PC-9 (cell line): ENCODE data around the gene SRBD1. TPM values are rescaled to one million over a fixed set of nuclear protein-coding genes. Genes with fewer than 3 reads are reported as not detected.

Experiments
- BruUV-seq: library from RNA; stranded (reverse); fragments of 400-500 nt; replicated peaks from 2 replicates; lab custom pipeline; 2021; lab: Mats Ljungman, UMichigan
- CTCF ChIA-PET: fragments of 300-600 bp; sonication (Branson Sonifier 250); formaldehyde crosslinking; loops from one replicate; lab custom pipeline; 2022; ENCODE audit warnings: antibody characterized with exemption; lab: Charles Lee
- POLR2A ChIA-PET: fragments of 300-600 bp; sonication (Branson Sonifier 250); formaldehyde crosslinking; loops from one replicate; lab custom pipeline; 2022; ENCODE audit warnings: antibody characterized with exemption; ENCODE audit not compliant: unreplicated experiment; lab: Charles Lee
- DNase-seq, 2 experiments: peaks; one replicate each; pipeline versions ENCODE4 v3.0.0 to v3.0.0-alpha.2; 2015 to 2022; ENCODE audit warnings: mixed read lengths in 1 of 2
- H2AFZ ChIP-seq: fragments of 200-600 bp; sonication (generic); 2 replicates; pipeline ENCODE4 v1.8.1; 2017; ENCODE audit warnings: antibody characterized with exemption
- H3F3A ChIP-seq: fragments of 200-600 bp; sonication (generic); 2 replicates; pipeline ENCODE4 v1.8.1; 2017; ENCODE audit warnings: antibody characterized with exemption, mild to moderate bottlenecking, low read depth; ENCODE audit not compliant: insufficient read depth
- H3K27ac ChIP-seq: fragments of 200-600 bp; sonication (generic); 2 replicates; pipeline ENCODE4 v1.6.1; 2016; ENCODE audit warnings: mixed run types
- H3K27me3 ChIP-seq: fragments of 200-600 bp; sonication (generic); 2 replicates; pipeline ENCODE4 v1.6.1; 2016; ENCODE audit warnings: low read depth, mixed run types; ENCODE audit not compliant: insufficient read depth
- H3K36me3 ChIP-seq: fragments of 200-600 bp; sonication (generic); 2 replicates; pipeline ENCODE4 v1.6.1; 2016; ENCODE audit warnings: low read depth, mixed run types
- H3K4me1 ChIP-seq: fragments of 200-600 bp; sonication (generic); replicated peaks from 2 replicates; pipeline ENCODE4 v1.6.1; 2016; ENCODE audit warnings: mixed run types; ENCODE audit not compliant: insufficient read depth
- H3K4me2 ChIP-seq: fragments of 200-600 bp; sonication (generic); 2 replicates; pipeline ENCODE4 v1.6.1; 2017; ENCODE audit warnings: mixed run types
- H3K4me3 ChIP-seq: fragments of 200-600 bp; sonication (generic); 2 replicates; pipeline ENCODE4 v1.6.1; 2016; ENCODE audit warnings: mixed run types
- H3K79me2 ChIP-seq: fragments of 200-600 bp; sonication (generic); 2 replicates; pipeline ENCODE4 v1.6.1; 2017; ENCODE audit warnings: low read depth, mixed run types
- H3K9me2 ChIP-seq: fragments of 200-600 bp; sonication (generic); 2 replicates; pipeline ENCODE4 v1.8.1; 2017; ENCODE audit warnings: mild to moderate bottlenecking; ENCODE audit not compliant: insufficient read depth
- H3K9me3 ChIP-seq: fragments of 200-600 bp; sonication (generic); 2 replicates; pipeline ENCODE4 v1.8.1; 2016; ENCODE audit warnings: low read depth; ENCODE audit not compliant: insufficient read depth
- H4K20me1 ChIP-seq: fragments of 200-600 bp; sonication (generic); 2 replicates; pipeline ENCODE4 v1.8.1; 2017; ENCODE audit not compliant: insufficient read depth
- CTCF ChIP-seq: fragments of 200-600 bp; sonication (generic); conservative IDR thresholded peaks from 2 replicates; pipeline ENCODE4 v1.6.1; 2017; ENCODE audit warnings: mixed run types, antibody characterized with exemption, mild to moderate bottlenecking, moderate library complexity
- EZH2 ChIP-seq: fragments of 200-600 bp; sonication (generic); IDR thresholded peaks from 2 replicates; pipeline ENCODE4 v1.8.0; 2017; ENCODE audit warnings: antibody characterized with exemption, low read depth
- intact Hi-C: fragments of 100-400 bp; cut with micrococcal nuclease; formaldehyde crosslinking; loops from one replicate; pipeline ENCODE4 v1.10.0; 2022; ENCODE audit not compliant: unreplicated experiment
- total RNA-seq: library from RNA; stranded (reverse); gene quantifications from 2 replicates; pipeline ENCODE4 v1.2.3, GENCODE V29; 2021

SRBD1 gene
- total RNA-seq, 1 experiment from 2014 or later, result 17.8 TPM

DNA sequence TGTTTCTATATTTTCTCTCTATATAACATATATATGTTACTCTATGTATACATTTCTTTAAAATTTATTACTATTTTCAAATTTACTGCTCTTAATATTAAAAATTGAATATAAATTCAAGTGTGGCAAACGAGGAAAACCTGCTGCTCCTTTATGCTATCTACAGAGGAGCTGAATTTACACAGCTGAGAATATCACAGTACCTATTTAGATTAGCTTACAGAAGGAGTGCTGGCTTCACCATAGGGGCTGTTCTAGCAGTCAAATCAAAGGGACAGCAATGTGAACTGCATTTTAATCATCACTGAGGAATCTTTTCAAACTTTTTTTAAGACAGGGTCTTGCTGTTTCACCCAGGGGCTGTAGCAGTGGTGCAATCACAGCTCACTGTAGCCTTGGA, 213.8 kb downstream of the SRBD1 start:
- ChIA-PET POLR2A (interaction anchor here (0.7 kb wide), 2 partner anchors 88 to 1677 kb away, joined by 3 to 4 read pairs; no protein-coding TSS in a partner anchor), CTCF (no interaction called here)
- H3K79me2 ChIP-seq, result no peaks in the 10 kb centered on the region
- H3K4me3 ChIP-seq, result no peak overlapping the region
- no peaks in the 10 kb centered on the region for H3K9me2 ChIP-seq
- no peaks in the 10 kb centered on the region for H3K27me3 ChIP-seq
- no peak for DNase-seq
- no peak overlapping the region for H2AFZ ChIP-seq
- no peaks in the 10 kb centered on the region for H3K4me1 ChIP-seq
- BruUV-seq, result no TSS peak
- no peak for TF ChIP-seq EZH2
- no peak for TF ChIP-seq CTCF
- no peaks in the 10 kb centered on the region for H3F3A ChIP-seq
- no peaks in the 10 kb centered on the region for H4K20me1 ChIP-seq
- peaks cover 4% of the 10 kb centered on the region; the same call in 1 of the 2 replicates for H3K36me3 ChIP-seq
- H3K27ac ChIP-seq, result no peak overlapping the region
- H3K9me3 ChIP-seq, result no peaks in the 10 kb centered on the region
- intact Hi-C loops, result no loop called here
- H3K4me2 ChIP-seq, result no peak overlapping the region

DNA sequence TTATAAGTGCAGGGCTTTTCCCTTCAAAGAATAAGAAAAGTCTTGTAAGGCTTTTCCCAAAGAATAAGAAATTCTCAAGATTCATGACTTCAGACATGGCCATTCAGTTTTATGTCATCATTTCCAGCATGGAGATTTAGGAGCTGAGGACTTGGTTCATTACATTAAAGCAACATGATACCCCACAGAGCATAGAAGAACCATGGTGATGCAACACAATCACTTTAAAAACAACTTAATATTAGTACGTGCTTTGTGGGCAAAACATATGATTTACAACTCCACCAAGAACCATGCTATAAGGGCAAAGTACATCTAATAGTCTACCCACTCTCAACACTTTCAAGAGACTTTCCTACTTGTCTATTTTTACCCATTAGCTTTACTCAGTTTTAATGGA, 214.4 kb downstream of the SRBD1 start:
- DNase-seq, result no peak
- no peak overlapping the region for H2AFZ ChIP-seq
- ChIA-PET CTCF (no interaction called here), POLR2A (interaction anchor here (0.7 kb wide), 2 partner anchors 89 to 1677 kb away, joined by 3 to 4 read pairs; no protein-coding TSS in a partner anchor)
- no peaks in the 10 kb centered on the region for H3K27me3 ChIP-seq
- H4K20me1 ChIP-seq, result no peaks in the 10 kb centered on the region
- H3K27ac ChIP-seq, result no peak overlapping the region
- no peaks in the 10 kb centered on the region for H3F3A ChIP-seq
- no peak overlapping the region for H3K4me3 ChIP-seq
- H3K79me2 ChIP-seq, result no peaks in the 10 kb centered on the region
- peaks cover 4% of the 10 kb centered on the region; the same call in 1 of the 2 replicates for H3K36me3 ChIP-seq
- no peaks in the 10 kb centered on the region for H3K4me1 ChIP-seq
- no peaks in the 10 kb centered on the region for H3K9me3 ChIP-seq
- H3K9me2 ChIP-seq, result no peaks in the 10 kb centered on the region
- H3K4me2 ChIP-seq, result no peak overlapping the region
- TF ChIP-seq CTCF, result no peak
- no peak for TF ChIP-seq EZH2
- intact Hi-C loops, result no loop called here
- BruUV-seq, result no TSS peak

DNA sequence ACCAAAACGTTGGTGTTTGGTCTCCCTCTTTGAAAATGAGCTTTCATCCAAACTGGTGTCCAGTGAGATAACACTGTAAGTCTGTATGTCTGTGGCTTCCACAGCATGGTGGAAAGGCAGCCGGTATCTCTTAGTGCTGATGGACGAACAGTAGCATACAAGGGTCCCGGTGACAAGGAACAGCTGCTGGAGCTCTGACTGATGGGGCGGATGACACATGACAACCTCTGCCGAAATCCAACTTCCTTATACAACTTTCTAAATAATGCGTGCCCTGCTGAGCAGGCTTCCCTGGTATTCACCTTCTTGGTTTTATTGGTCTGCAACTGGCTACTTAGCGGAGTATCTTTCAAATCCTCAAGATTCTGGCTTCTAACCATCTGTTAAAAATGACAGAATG, 216.2 kb downstream of the SRBD1 start:
- no peak for DNase-seq
- TF ChIP-seq CTCF, result no peak

More for the DNA sequence above, 216.2 kb downstream of the SRBD1 start:
- Histone ChIP-seq H3K27ac (no peak overlapping the region), H3K79me2 (no peaks in the 10 kb centered on the region), H3K27me3 (no peaks in the 10 kb centered on the region), H3F3A (no peaks in the 10 kb centered on the region), H4K20me1 (no peaks in the 10 kb centered on the region), H3K4me2 (no peak overlapping the region), H3K9me2 (no peaks in the 10 kb centered on the region), H3K4me3 (no peak overlapping the region), H3K9me3 (no peaks in the 10 kb centered on the region), H3K36me3 (peaks cover 10% of the 10 kb centered on the region), H3K4me1 (no peaks in the 10 kb centered on the region), H2AFZ (no peak overlapping the region)
- ChIA-PET POLR2A (no interaction called here), CTCF (no interaction called here)
- intact Hi-C loops, result no loop called here
- BruUV-seq, result no TSS peak
